ENCODE data around the gene TGM5.

GRCh38 chr15:43286074-43286473 is 19.3 kb upstream of the TGM5 start:
- no peak for TF ChIP-seq CTCF (conservative IDR thresholded peaks at IDR 0.05)
- no peak for TF ChIP-seq EZH2 (IDR thresholded peaks at IDR 0.05; ENCODE audit: low read depth)

Data from PC-9 (cell line).